Kidney (tissue), 14 donors: ENCODE measurements around the gene ATP2B1. TPM values are rescaled to one million over a fixed set of nuclear protein-coding genes. Genes with fewer than 3 reads are reported as not detected.

ENCODE experiments used
- DNase-seq, 5 donors: peaks; one replicate each; pipeline ENCODE4 v3.0.0-alpha.2; 2013 to 2020
- FAIRE-seq: peaks from 2 replicates; lab custom pipeline; 2012; peaks lifted over from hg19 to GRCh38; lab: Jason Lieb, UNC
- H3K27ac ChIP-seq, 2 donors: one replicate each; pipeline ENCODE4 v1.7.0; 2013; ENCODE audit warnings: low read depth in 2 of 2, low read length in 2 of 2, inconsistent platforms in 1 of 2
- H3K27me3 ChIP-seq: one replicate; pipeline ENCODE4 v1.7.1; 2013; ENCODE audit warnings: low read length, inconsistent platforms; ENCODE audit not compliant: control insufficient read depth, insufficient read depth
- H3K36me3 ChIP-seq, 3 donors: one replicate each; pipeline versions ENCODE4 v1.7.0 to v1.7.1; 2013; ENCODE audit warnings: low read length in 3 of 3, control low read depth in 1 of 3, inconsistent platforms in 1 of 3; ENCODE audit not compliant: insufficient read depth in 3 of 3, control insufficient read depth in 2 of 3
- H3K4me1 ChIP-seq, 3 donors: one replicate each; pipeline versions ENCODE4 v1.7.0 to v1.7.1; 2013; ENCODE audit warnings: low read length in 3 of 3, inconsistent platforms in 1 of 3, low read depth in 1 of 3; ENCODE audit not compliant: control insufficient read depth in 2 of 3, insufficient read depth in 2 of 3
- H3K4me3 ChIP-seq, 3 donors: one replicate each; pipeline versions ENCODE4 v1.7.0 to v1.8.1; 2013; ENCODE audit warnings: low read length in 3 of 3, control low read depth in 1 of 3, inconsistent platforms in 1 of 3
- H3K9ac ChIP-seq, 3 donors: one replicate each; pipeline versions ENCODE4 v1.7.0 to v1.7.1; 2013; ENCODE audit warnings: low read length in 3 of 3, control low read depth in 1 of 3, inconsistent platforms in 1 of 3
- H3K9me3 ChIP-seq, 3 donors: one replicate each; pipeline versions ENCODE4 v1.7.0 to v1.7.1; 2013; ENCODE audit warnings: low read length in 3 of 3, control low read depth in 1 of 3, inconsistent platforms in 1 of 3; ENCODE audit not compliant: control insufficient read depth in 2 of 3, insufficient read depth in 1 of 3
- intact Hi-C: fragments of 100-400 bp; cut with DNase I; formaldehyde crosslinking; loops from one replicate; pipeline ENCODE4 v1.11.1; 2022
- polyA plus RNA-seq: library from polyadenylated mRNA; stranded (reverse); fragments of 350-450 nt; fragmentation: Illumina TruSeq; extraction: RNeasy Lipid Tissue Mini Kit (QIAGEN cat#74804); gene quantifications from one replicate; pipeline ENCODE4 v1.2.3, GENCODE V29; 2014; ENCODE audit warnings: low read depth, low replicate concordance; ENCODE audit not compliant: insufficient read depth
- total RNA-seq: library from RNA; stranded (reverse); fragmentation: NEBNext Ultra II Directional; extraction: Animal tissue kit (Norgen Biotek cat#: 25700); gene quantifications from one replicate; pipeline ENCODE4 v1.2.1, GENCODE V29; 2021
- TF ChIP-seq, protein P1 (sequence below): IDR thresholded peaks from 3 replicates; pipeline ENCODE4 v1.5.1; 2012; ENCODE audit warnings: mild to moderate bottlenecking, moderate library complexity, borderline replicate concordance; ENCODE audit not compliant: insufficient read depth; ENCODE audit errors: extremely low read depth
- donor health status: control.
- donor health status: control.
- donor health status: control.
- donor health status: control.
- donor health status: control.
- donor health status: DM: yes; HTN: yes; CAD: no.
- donor health status: Normal renal cell carcinoma (clear cell type).

Gene ATP2B1
- total and polyA plus RNA-seq, 2 donors from 2014 or later: 6.3 to 53.4 TPM

- FAIRE-seq (no peak), DNase-seq (no peak)
- no peaks in the 10 kb centered on the region for H3K27me3 ChIP-seq
- TF ChIP-seq, protein P1, sequence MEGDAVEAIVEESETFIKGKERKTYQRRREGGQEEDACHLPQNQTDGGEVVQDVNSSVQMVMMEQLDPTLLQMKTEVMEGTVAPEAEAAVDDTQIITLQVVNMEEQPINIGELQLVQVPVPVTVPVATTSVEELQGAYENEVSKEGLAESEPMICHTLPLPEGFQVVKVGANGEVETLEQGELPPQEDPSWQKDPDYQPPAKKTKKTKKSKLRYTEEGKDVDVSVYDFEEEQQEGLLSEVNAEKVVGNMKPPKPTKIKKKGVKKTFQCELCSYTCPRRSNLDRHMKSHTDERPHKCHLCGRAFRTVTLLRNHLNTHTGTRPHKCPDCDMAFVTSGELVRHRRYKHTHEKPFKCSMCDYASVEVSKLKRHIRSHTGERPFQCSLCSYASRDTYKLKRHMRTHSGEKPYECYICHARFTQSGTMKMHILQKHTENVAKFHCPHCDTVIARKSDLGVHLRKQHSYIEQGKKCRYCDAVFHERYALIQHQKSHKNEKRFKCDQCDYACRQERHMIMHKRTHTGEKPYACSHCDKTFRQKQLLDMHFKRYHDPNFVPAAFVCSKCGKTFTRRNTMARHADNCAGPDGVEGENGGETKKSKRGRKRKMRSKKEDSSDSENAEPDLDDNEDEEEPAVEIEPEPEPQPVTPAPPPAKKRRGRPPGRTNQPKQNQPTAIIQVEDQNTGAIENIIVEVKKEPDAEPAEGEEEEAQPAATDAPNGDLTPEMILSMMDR: no peak
- H3K9me3 ChIP-seq: peaks cover 0 to 5% (median 0%) of the 10 kb centered on the region in 3 donors
- H3K4me1 ChIP-seq: no peaks in the 10 kb centered on the region
- no peak overlapping the region for H3K4me3 ChIP-seq
- intact Hi-C loops: no loop called here
- no peak overlapping the region for H3K27ac ChIP-seq
- H3K9ac ChIP-seq: no peak overlapping the region
- no peaks in the 10 kb centered on the region for H3K36me3 ChIP-seq
Observed at GRCh38 chr12:89742337-89743022, 33.8 kb upstream of the ATP2B1 start.

DNA sequence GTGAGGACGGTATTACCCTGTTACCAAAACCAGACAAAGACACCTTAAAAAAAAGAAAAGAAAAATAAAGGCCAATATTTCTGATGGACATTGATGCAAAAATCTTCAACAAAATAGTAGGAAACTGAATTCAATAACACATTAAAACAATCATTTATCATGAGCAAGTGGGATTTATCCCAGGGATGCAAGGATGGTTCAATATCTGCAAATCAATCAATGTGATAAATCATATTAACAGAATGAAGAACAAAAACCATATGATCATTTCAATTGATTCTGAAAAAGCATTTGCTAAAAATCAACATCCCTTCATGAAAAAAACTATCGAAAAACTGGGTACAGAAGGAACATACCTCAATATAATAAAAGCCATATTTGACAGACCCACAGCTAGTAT lies 32.3 kb upstream of the ATP2B1 start:
- H3K9me3 ChIP-seq: peaks cover 0 to 5% (median 0%) of the 10 kb centered on the region in 3 donors
- intact Hi-C loops: no loop called here
- no peak overlapping the region for H3K27ac ChIP-seq
- H3K9ac ChIP-seq: no peak overlapping the region
- TF ChIP-seq, protein P1: no peak
- FAIRE-seq (no peak), DNase-seq (no peak)
- no peaks in the 10 kb centered on the region for H3K4me1 ChIP-seq
- no peaks in the 10 kb centered on the region for H3K36me3 ChIP-seq
- no peaks in the 10 kb centered on the region for H3K27me3 ChIP-seq
- H3K4me3 ChIP-seq: no peak overlapping the region

DNA sequence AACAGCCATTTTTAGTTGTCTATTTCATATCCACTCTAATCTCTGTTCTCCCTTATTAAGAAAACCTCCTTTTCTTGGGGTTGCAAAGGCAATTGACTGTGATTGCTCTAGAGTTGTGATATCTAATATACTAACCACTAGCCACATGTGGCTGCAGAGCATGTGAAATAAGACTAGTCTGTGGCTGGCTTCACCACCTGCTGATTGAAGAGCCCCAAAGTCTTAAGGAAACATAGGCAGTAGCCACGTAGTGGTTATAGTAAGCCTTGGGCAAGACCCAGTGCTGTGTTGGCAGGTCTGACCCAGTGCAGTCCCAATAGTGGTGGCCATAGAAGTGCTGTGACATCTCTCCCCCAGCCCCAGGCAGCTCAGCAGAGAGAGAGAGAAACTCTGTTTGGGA lies 28.4 kb upstream of the ATP2B1 start:
- H3K4me1 ChIP-seq: no peaks in the 10 kb centered on the region
- DNase-seq: no peak
- intact Hi-C loops: no loop called here
- no peak for FAIRE-seq
- no peak overlapping the region for H3K27ac ChIP-seq
- H3K9ac ChIP-seq: no peak overlapping the region
- TF ChIP-seq, protein P1: no peak
- no peak overlapping the region for H3K4me3 ChIP-seq
- H3K36me3 ChIP-seq: no peaks in the 10 kb centered on the region
- H3K27me3 ChIP-seq: no peaks in the 10 kb centered on the region
- peaks cover 0 to 5% (median 0%) of the 10 kb centered on the region in 3 donors for H3K9me3 ChIP-seq
